Vagina (tissue), 2 donors: ENCODE measurements around the gene LGR6. TPM values are rescaled to one million over a fixed set of nuclear protein-coding genes. Genes with fewer than 3 reads are reported as not detected.
"Not testable (repeated sequence)": the region's sequence is repeated elsewhere in the genome, so short reads cannot be mapped to it uniquely, and the experiment has no call there.

Experiments used
- DNase-seq, 2 donors: peaks; one replicate each; pipeline ENCODE4 v3.0.0-alpha.2; 2017; ENCODE audit errors: extremely low spot score in 2 of 2
- H3K27ac ChIP-seq: fragments of 200-600 bp; sonication (generic); one replicate; pipeline ENCODE4 v1.5.1; 2019
- H3K27me3 ChIP-seq: fragments of 200-600 bp; sonication (generic); one replicate; pipeline ENCODE4 v1.5.1; 2019
- H3K36me3 ChIP-seq, 2 donors: fragments of 200-600 bp; sonication (generic); one replicate each; pipeline ENCODE4 v1.5.1; 2017 to 2019
- H3K4me1 ChIP-seq: fragments of 200-600 bp; sonication (generic); one replicate; pipeline ENCODE4 v1.5.1; 2019
- H3K4me3 ChIP-seq, 2 donors: fragments of 200-600 bp; sonication (generic); 1 replicate in 1 of 2; 2 replicates in 1 of 2; pipeline ENCODE4 v1.5.1; 2016 to 2019
- H3K9me3 ChIP-seq: fragments of 200-600 bp; sonication (generic); one replicate; pipeline ENCODE4 v1.5.1; 2019
- POLR2A ChIP-seq, 2 donors: fragments of 450-650 bp; IDR thresholded peaks; one replicate each; pipeline ENCODE4 v1.6.1; 2017; ENCODE audit warnings: antibody characterized with exemption in 2 of 2, mild to moderate bottlenecking in 2 of 2, moderate library complexity in 2 of 2
- POLR2AphosphoS5 ChIP-seq, 2 donors: sonication (generic); formaldehyde crosslinking; IDR thresholded peaks; one replicate each; pipeline ENCODE4 v1.9.0; 2017; ENCODE audit warnings: antibody characterized with exemption in 2 of 2, mild to moderate bottlenecking in 2 of 2, low read depth in 1 of 2; ENCODE audit not compliant: insufficient read depth in 1 of 2
- intact Hi-C: fragments of 100-400 bp; cut with DNase I; formaldehyde crosslinking; loops from one replicate; pipeline ENCODE4 v1.15.1; 2023
- total RNA-seq: library from RNA; depleted of rRNA; stranded (reverse); fragments of >200 nt; gene quantifications from one replicate; pipeline ENCODE4 v1.2.3, GENCODE V29; 2016
- TF ChIP-seq, protein P1 (sequence below), 3 experiments: fragments of 450-650 bp in 2 of 3; fragments of 200-600 bp in 1 of 3; sonication (generic) in 1 of 3; IDR thresholded peaks; one replicate each; pipeline ENCODE4 v1.5.1; 2017 to 2019; ENCODE audit warnings: antibody characterized with exemption in 3 of 3, mild to moderate bottlenecking in 2 of 3, moderate library complexity in 2 of 3

The LGR6 gene
- total RNA-seq, 1 donor from 2014 or later = 6.6 TPM

DNA sequence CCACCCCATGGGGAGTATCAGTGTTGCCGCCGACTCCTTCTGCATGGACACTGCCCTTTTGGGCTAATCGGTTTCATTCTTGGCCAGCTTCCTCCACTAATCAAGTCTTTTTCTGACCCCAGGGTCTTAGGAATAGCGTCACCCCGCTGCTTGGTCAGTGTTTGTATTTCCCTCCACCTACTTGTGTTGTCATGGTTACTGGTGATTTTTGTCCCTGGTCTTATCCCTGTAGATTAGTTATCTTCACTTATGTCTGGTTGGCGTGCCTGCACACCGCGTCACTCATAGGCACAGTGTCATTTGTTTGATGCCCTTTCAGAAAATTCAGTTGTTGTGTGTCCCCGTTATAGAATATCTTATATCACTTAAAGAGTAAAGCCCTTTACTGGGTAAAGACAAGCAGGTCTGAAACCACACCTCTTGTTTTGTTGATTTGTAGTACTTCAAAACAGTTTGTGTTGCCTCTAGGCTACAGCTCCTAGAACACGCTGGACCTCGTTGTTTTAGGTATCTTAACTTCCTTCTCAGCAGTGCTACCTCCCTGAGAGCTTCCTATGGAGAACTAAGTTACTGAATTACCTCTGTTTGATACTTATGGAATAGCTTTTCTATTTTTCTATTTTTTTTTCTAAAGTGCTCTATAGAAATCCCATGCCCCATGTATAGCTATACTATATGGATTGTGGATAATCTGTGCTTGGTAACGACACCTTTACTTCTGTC, 155.8 kb downstream of the LGR6 start:
- Histone ChIP-seq H3K9me3 (no peaks in the 10 kb centered on the region), H3K4me3 (peak overlapping the region; percentile 67 to 96), H3K36me3 (no peaks in the 10 kb centered on the region), H3K27ac (peak overlapping the region; percentile 87), H3K4me1 (peaks cover 19% of the 10 kb centered on the region), H3K27me3 (no peaks in the 10 kb centered on the region)
- intact Hi-C loops = no loop called here
- DNase-seq = no peak
- TF ChIP-seq, protein P1, sequence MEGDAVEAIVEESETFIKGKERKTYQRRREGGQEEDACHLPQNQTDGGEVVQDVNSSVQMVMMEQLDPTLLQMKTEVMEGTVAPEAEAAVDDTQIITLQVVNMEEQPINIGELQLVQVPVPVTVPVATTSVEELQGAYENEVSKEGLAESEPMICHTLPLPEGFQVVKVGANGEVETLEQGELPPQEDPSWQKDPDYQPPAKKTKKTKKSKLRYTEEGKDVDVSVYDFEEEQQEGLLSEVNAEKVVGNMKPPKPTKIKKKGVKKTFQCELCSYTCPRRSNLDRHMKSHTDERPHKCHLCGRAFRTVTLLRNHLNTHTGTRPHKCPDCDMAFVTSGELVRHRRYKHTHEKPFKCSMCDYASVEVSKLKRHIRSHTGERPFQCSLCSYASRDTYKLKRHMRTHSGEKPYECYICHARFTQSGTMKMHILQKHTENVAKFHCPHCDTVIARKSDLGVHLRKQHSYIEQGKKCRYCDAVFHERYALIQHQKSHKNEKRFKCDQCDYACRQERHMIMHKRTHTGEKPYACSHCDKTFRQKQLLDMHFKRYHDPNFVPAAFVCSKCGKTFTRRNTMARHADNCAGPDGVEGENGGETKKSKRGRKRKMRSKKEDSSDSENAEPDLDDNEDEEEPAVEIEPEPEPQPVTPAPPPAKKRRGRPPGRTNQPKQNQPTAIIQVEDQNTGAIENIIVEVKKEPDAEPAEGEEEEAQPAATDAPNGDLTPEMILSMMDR (IDR thresholded peaks at IDR 0.05) = no peak
- TF ChIP-seq POLR2A (IDR thresholded peaks at IDR 0.05) (no peak), POLR2AphosphoS5 (IDR thresholded peaks at IDR 0.05; ENCODE audit: insufficient read depth in 1 of 2, low read depth in 1 of 2) (no peak)

DNA sequence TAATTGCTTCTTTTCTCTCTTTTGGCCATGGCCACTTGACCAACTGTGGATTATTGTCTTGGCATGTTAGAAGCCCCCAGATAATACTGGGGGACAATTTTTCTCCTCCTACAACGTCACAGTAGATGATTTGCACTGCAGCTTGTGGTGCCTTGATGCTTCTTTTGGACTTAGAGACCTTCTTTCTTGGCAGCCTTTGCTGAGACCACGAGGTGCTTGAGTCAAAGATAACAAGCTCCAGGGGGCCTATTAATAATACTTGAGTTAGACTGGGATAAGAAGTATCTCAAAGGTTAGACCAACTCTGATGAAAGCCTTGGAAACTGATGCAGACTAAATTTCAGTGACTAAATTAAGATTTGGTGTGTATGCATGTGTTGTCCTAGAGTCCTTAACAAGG, 158.1 kb downstream of the LGR6 start:
- Histone ChIP-seq H3K4me1 (peaks cover 19% of the 10 kb centered on the region), H3K4me3 (no peak overlapping the region), H3K9me3 (no peaks in the 10 kb centered on the region), H3K27me3 (no peaks in the 10 kb centered on the region), H3K27ac (no peak overlapping the region), H3K36me3 (no peaks in the 10 kb centered on the region)
- intact Hi-C loops = no loop called here
- DNase-seq = no peak
- TF ChIP-seq POLR2A (IDR thresholded peaks at IDR 0.05) (no peak), POLR2AphosphoS5 (IDR thresholded peaks at IDR 0.05; ENCODE audit: insufficient read depth in 1 of 2, low read depth in 1 of 2) (no peak)
- TF ChIP-seq, protein P1 (IDR thresholded peaks at IDR 0.05) = no peak

DNA sequence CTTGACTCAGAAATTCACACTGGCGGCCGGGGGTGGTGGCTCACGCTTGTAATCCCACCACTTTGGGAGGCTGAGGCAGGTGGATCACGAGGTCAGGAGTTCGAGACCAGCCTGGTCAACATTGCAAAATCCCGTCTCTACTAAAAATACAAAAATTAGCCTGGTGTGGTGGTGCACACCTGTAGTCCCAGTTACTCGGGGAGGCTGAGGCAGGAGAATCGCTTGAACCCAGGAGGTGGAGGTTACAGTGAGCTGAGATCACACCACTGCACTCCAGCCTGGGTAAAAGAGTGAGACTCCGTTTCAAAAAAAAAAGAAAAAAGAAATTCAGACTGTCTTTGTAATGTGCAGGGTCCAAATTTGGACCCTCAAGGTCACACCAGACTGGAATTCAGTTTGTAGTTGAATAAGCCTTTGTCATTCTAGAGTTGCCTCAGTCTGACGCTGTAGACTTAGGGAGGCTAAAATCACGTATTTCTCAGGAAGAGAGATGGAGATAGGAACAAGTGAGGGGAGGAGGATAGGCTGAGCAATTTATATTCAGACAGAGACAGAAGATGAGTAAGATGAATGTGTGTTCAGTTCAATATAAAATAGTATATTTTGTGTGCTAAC, 159.1 kb downstream of the LGR6 start:
- H3K27me3 ChIP-seq, intact Hi-C loops, H3K36me3 ChIP-seq, H3K9me3 ChIP-seq, DNase-seq, H3K4me3 ChIP-seq, H3K27ac ChIP-seq: not testable (repeated sequence)
- H3K4me1 ChIP-seq = peaks cover 19% of the 10 kb centered on the region

DNA sequence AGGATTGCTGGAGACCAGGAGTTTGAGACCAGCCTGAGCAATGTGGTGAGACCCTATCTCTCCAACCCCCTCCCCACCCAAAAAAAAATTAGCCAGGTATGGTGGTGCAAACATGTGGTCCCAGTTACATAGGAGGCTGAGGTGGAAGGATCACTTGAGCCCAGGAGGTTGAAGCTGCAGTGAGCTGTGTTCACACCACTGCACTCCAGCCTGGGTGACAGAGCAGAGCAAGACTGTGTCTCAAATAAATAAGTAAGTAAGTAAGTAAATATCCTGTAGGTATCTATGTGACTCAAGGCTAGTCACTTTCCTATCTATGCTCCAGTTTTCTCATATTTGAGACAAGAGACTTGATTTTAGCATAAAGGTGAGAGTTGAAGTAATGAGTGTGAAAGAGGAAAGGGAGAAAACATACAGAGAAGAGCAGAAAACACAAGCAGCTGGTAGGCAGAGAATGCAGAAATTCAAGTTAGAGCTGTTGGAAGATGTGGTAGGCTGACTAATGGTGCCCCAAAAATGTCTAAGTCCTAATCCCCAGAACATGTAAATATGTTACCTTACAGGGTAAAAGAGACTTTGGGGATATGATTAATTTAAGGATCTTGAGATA, 162.4 kb downstream of the LGR6 start:
- H3K4me1 ChIP-seq = no peaks in the 10 kb centered on the region
- no peak overlapping the region for H3K27ac ChIP-seq
- no peak overlapping the region for H3K4me3 ChIP-seq
- DNase-seq = no peak
- H3K9me3 ChIP-seq = no peaks in the 10 kb centered on the region
- intact Hi-C loops = no loop called here
- H3K36me3 ChIP-seq = no peaks in the 10 kb centered on the region
- TF ChIP-seq POLR2AphosphoS5 (IDR thresholded peaks at IDR 0.05; ENCODE audit: insufficient read depth in 1 of 2, low read depth in 1 of 2) = no peak
- TF ChIP-seq, protein P1 (IDR thresholded peaks at IDR 0.05) = no peak
- no peak for TF ChIP-seq POLR2A (IDR thresholded peaks at IDR 0.05)
- H3K27me3 ChIP-seq = no peaks in the 10 kb centered on the region

DNA sequence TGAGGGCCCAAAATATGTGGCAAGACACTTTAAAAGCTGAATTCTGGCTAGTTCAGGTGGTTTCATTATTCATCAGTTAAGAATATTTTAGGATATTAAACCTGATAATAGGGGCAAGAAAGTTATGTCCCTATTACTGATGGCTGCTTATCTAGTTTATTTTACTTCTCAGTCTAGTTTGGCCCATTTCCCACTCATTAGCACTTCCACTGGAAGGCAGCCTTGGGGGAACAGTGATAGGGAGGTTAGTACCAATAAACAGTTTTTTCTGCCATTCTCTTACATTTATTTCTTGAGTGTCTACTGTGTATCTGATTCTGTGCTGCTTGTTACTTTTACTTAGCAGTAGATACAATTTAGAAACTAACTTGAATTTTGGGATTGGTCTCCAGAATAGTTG, 163.9 kb downstream of the LGR6 start:
- no peaks in the 10 kb centered on the region for H3K9me3 ChIP-seq
- H3K27me3 ChIP-seq = no peaks in the 10 kb centered on the region
- H3K27ac ChIP-seq = no peak overlapping the region
- DNase-seq = no peak
- intact Hi-C loops = no loop called here
- no peaks in the 10 kb centered on the region for H3K4me1 ChIP-seq
- no peak overlapping the region for H3K4me3 ChIP-seq
- TF ChIP-seq POLR2AphosphoS5 (IDR thresholded peaks at IDR 0.05; ENCODE audit: insufficient read depth in 1 of 2, low read depth in 1 of 2) (no peak), POLR2A (IDR thresholded peaks at IDR 0.05) (no peak)
- TF ChIP-seq, protein P1 (IDR thresholded peaks at IDR 0.05) = no peak
- no peaks in the 10 kb centered on the region for H3K36me3 ChIP-seq
